Measurements from ENCODE around the gene IQCH. TPM values are rescaled to one million over a fixed set of nuclear protein-coding genes. Genes with fewer than 3 reads are reported as not detected.

The IQCH gene
- polyA plus RNA-seq, 3 donors: 0.03 TPM; not detected in 2

DNA sequence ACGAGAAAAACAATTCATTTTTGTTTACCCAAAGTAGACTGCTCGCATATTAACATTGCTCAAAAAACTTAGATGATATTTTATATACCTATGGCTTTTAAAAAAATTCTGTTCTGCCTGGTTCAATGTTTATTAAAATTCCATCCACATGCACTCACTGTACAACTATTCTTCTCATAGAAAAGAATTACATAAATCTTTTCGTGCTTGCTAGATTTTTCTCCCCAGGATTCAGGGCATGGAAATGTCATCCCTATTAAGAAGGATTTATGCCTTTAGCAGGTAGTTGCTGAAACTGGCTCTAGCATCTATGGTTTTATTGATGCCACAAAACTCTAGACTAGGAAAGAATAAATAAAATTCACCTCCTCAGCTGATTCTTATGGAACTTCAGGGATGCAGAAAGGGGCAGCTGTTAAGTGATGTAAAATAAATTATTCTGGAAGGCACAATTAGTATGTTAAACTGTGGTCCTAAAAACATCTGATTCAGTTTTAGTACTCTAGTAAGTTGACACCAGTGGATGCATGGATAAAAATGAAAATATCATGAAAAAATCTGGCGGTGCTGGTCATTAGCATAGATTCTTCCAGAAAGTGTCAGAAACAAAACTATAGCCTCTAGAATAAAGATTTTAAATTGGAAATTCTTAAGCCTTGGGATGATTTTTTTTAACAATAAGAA, 41.8 kb upstream of the IQCH start:
- Histone ChIP-seq H3K79me2 (ENCODE audit: insufficient read depth, low read length) (no peaks in the 10 kb centered on the region), H3K9me3 (replicated peaks in 1 of 2; ENCODE audit: control insufficient read depth in 1 of 2, insufficient read depth in 1 of 2, low read length in 2 of 2) (no peaks in the 10 kb centered on the region), H3K4me2 (replicated peaks; ENCODE audit: extremely low read depth, low read length, poor library complexity, severe bottlenecking) (no peak overlapping the region), H3K27me3 (ENCODE audit: control insufficient read depth in 2 of 2, insufficient read depth in 2 of 2, low read length in 2 of 2) (no peaks in the 10 kb centered on the region), H3K36me3 (replicated peaks in 1 of 2; ENCODE audit: control insufficient read depth in 1 of 2, insufficient read depth in 2 of 2, low read length in 2 of 2) (peaks cover 12 to 35% of the 10 kb centered on the region in 2 donors), H3K27ac (ENCODE audit: low read depth in 1 of 2, low read length in 2 of 2) (no peak overlapping the region), H3K4me1 (ENCODE audit: control insufficient read depth in 1 of 2, insufficient read depth in 2 of 2, low read length in 2 of 2) (no peaks in the 10 kb centered on the region), H3K4me3 (replicated peaks in 1 of 3; ENCODE audit: low read depth in 2 of 3, low read length in 3 of 3) (no peak overlapping the region), H4K20me1 (ENCODE audit: insufficient read depth, low read length) (no peaks in the 10 kb centered on the region), H3K9ac (ENCODE audit: insufficient read depth, low read length, poor library complexity, severe bottlenecking) (no peak overlapping the region), H2AFZ (ENCODE audit: insufficient read depth, low read depth, low read length, poor library complexity, severe bottlenecking) (no peak overlapping the region)
- Mint-ChIP-seq H3K27me3 (ENCODE audit: low read depth in 3 of 3) (no peaks in the 10 kb centered on the region), H3K4me1 (peaks cover 2% of the 10 kb centered on the region), H3K4me3 (no peak overlapping the region), H3K27ac (no peak overlapping the region), H3K36me3 (peaks cover 34 to 36% of the 10 kb centered on the region in 2 donors), H3K9me3 (no peaks in the 10 kb centered on the region)
- intact Hi-C loops (cut with micrococcal nuclease): no loop called here
- no peak for DNase-seq
- no CpG with 5 or more reads among the region's 4 CpGs for WGBS (ENCODE audit: insufficient coverage)
- TF ChIP-seq, protein P1, sequence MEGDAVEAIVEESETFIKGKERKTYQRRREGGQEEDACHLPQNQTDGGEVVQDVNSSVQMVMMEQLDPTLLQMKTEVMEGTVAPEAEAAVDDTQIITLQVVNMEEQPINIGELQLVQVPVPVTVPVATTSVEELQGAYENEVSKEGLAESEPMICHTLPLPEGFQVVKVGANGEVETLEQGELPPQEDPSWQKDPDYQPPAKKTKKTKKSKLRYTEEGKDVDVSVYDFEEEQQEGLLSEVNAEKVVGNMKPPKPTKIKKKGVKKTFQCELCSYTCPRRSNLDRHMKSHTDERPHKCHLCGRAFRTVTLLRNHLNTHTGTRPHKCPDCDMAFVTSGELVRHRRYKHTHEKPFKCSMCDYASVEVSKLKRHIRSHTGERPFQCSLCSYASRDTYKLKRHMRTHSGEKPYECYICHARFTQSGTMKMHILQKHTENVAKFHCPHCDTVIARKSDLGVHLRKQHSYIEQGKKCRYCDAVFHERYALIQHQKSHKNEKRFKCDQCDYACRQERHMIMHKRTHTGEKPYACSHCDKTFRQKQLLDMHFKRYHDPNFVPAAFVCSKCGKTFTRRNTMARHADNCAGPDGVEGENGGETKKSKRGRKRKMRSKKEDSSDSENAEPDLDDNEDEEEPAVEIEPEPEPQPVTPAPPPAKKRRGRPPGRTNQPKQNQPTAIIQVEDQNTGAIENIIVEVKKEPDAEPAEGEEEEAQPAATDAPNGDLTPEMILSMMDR (IDR thresholded peaks at IDR 0.05): no peak

DNA sequence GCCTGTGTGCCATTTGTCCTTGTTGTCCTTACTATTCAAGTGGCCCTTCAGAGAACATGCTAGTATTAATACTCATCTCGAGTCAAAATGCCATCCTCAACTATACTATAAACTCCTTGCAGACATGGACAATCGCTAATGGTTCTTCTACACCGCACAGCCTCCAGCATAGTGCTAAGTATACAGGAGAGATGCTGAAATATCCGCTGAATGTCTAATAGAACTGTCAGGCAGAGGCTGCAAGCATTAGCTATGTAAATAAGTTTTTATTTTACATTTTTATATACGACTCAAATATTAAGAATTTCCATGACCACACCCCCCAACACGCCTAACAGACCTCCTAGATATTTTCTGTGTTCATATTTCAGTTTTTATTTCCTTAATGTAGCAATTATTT, 39.5 kb upstream of the IQCH start:
- 100% methylated on average over 1 of the region's 6 CpGs for WGBS (ENCODE audit: insufficient coverage)
- peaks cover 2% of the 10 kb centered on the region for H3K4me1 Mint-ChIP-seq

More for the DNA sequence above, 39.5 kb upstream of the IQCH start:
- Histone ChIP-seq H4K20me1 (ENCODE audit: insufficient read depth, low read length) (no peaks in the 10 kb centered on the region), H3K9ac (ENCODE audit: insufficient read depth, low read length, poor library complexity, severe bottlenecking) (no peak overlapping the region), H3K4me2 (replicated peaks; ENCODE audit: extremely low read depth, low read length, poor library complexity, severe bottlenecking) (no peak overlapping the region), H3K4me1 (ENCODE audit: control insufficient read depth in 1 of 2, insufficient read depth in 2 of 2, low read length in 2 of 2) (no peaks in the 10 kb centered on the region), H3K4me3 (replicated peaks in 1 of 3; ENCODE audit: low read depth in 2 of 3, low read length in 3 of 3) (no peak overlapping the region), H3K27ac (ENCODE audit: low read depth in 1 of 2, low read length in 2 of 2) (no peak overlapping the region), H3K36me3 (replicated peaks in 1 of 2; ENCODE audit: control insufficient read depth in 1 of 2, insufficient read depth in 2 of 2, low read length in 2 of 2) (peaks cover 5 to 34% of the 10 kb centered on the region in 2 donors), H2AFZ (ENCODE audit: insufficient read depth, low read depth, low read length, poor library complexity, severe bottlenecking) (no peak overlapping the region), H3K27me3 (ENCODE audit: control insufficient read depth in 2 of 2, insufficient read depth in 2 of 2, low read length in 2 of 2) (no peaks in the 10 kb centered on the region), H3K9me3 (replicated peaks in 1 of 2; ENCODE audit: control insufficient read depth in 1 of 2, insufficient read depth in 1 of 2, low read length in 2 of 2) (no peaks in the 10 kb centered on the region), H3K79me2 (ENCODE audit: insufficient read depth, low read length) (no peaks in the 10 kb centered on the region)
- Mint-ChIP-seq H3K9me3 (no peaks in the 10 kb centered on the region), H3K36me3 (peaks cover 34 to 39% of the 10 kb centered on the region in 2 donors), H3K4me3 (no peak overlapping the region), H3K27ac (peak overlapping the region in 1 of 7 donors; percentile 46), H3K27me3 (ENCODE audit: low read depth in 3 of 3) (no peaks in the 10 kb centered on the region)
- TF ChIP-seq, protein P1 (IDR thresholded peaks at IDR 0.05): no peak
- intact Hi-C loops (cut with micrococcal nuclease): no loop called here
- DNase-seq: no peak
